HepG2 (cell line): ENCODE measurements around the gene TBX15. TPM values are rescaled to one million over a fixed set of nuclear protein-coding genes. Genes with fewer than 3 reads are reported as not detected.

ENCODE experiments used
- CBX5 ChIP-seq: sonication (generic); formaldehyde crosslinking; IDR thresholded peaks from 2 replicates; pipeline ENCODE4 v1.4.0; 2020; ENCODE audit warnings: missing genetic modification reagents, borderline replicate concordance
- DBP ChIP-seq: sonication (generic); formaldehyde crosslinking; IDR thresholded peaks from 2 replicates; pipeline ENCODE4 v1.4.0; 2020; ENCODE audit warnings: missing genetic modification reagents; ENCODE audit errors: not compliant biosample characterization
- GMEB1 ChIP-seq: sonication (generic); formaldehyde crosslinking; IDR thresholded peaks from 2 replicates; pipeline ENCODE4 v1.5.1; 2020; ENCODE audit warnings: missing genetic modification reagents, mild to moderate bottlenecking, borderline replicate concordance
- GTF3A ChIP-seq: sonication (generic); formaldehyde crosslinking; conservative IDR thresholded peaks from 2 replicates; pipeline ENCODE4 v1.4.0; 2020; ENCODE audit warnings: mild to moderate bottlenecking, missing genetic modification reagents
- MIXL1 ChIP-seq: IDR thresholded peaks from 2 replicates; pipeline ENCODE4 v1.6.1; 2016
- NCOA2 ChIP-seq: sonication (generic); formaldehyde crosslinking; IDR thresholded peaks from 2 replicates; pipeline ENCODE4 v1.8.0; 2022; ENCODE audit warnings: inconsistent platforms
- NFYB ChIP-seq: sonication (generic); formaldehyde crosslinking; IDR thresholded peaks from 2 replicates; pipeline ENCODE4 v1.4.0; 2020; ENCODE audit warnings: missing genetic modification reagents
- POLR2G ChIP-seq: fragments of 200-400 bp; formaldehyde crosslinking; IDR thresholded peaks from 2 replicates; pipeline ENCODE4 v1.6.1; 2018; ENCODE audit warnings: mild to moderate bottlenecking, low read depth, low read length, moderate library complexity
- RAD51 ChIP-seq: fragments of 450-650 bp; IDR thresholded peaks from 2 replicates; pipeline ENCODE4 v1.6.1; 2016; ENCODE audit warnings: borderline replicate concordance
- RFX3 ChIP-seq: IDR thresholded peaks from 2 replicates; pipeline ENCODE4 v1.6.1; 2016; ENCODE audit warnings: missing biosample characterization, missing genetic modification reagents
- SIN3A ChIP-seq: IDR thresholded peaks from 2 replicates; pipeline ENCODE4 v1.6.1; 2011; ENCODE audit warnings: low read depth, mild to moderate bottlenecking, control low read depth, low read length, borderline replicate concordance
- SRF ChIP-seq: IDR thresholded peaks from 2 replicates; pipeline ENCODE4 v1.6.1; 2011; ENCODE audit warnings: mild to moderate bottlenecking, low read depth, low read length, moderate library complexity
- TBL1XR1 ChIP-seq: fragments of 150-350 bp; IDR thresholded peaks from 2 replicates; pipeline ENCODE4 v1.6.1; 2014; ENCODE audit warnings: borderline replicate concordance, low read length; ENCODE audit not compliant: partially characterized antibody
- ZC3H4 ChIP-seq: sonication (generic); formaldehyde crosslinking; IDR thresholded peaks from 2 replicates; pipeline ENCODE4 v1.4.0; 2020; ENCODE audit warnings: missing genetic modification reagents, borderline replicate concordance
- ZFP41 ChIP-seq: sonication (generic); formaldehyde crosslinking; IDR thresholded peaks from 2 replicates; pipeline ENCODE4 v1.4.0; 2020; ENCODE audit warnings: mild to moderate bottlenecking, missing genetic modification reagents, borderline replicate concordance
- ZNF713 ChIP-seq: sonication (generic); formaldehyde crosslinking; IDR thresholded peaks from 2 replicates; pipeline ENCODE4 v1.4.0; 2020; ENCODE audit warnings: mild to moderate bottlenecking, missing genetic modification reagents
- ZSCAN9 ChIP-seq: IDR thresholded peaks from 2 replicates; pipeline ENCODE4 v1.6.1; 2016; ENCODE audit warnings: borderline replicate concordance
- polyA plus RNA-seq, 8 experiments: library from polyadenylated mRNA; depleted of rRNA in 3 of 8; stranded (reverse) in 7 of 8; unstranded in 1 of 8; fragments of >200 nt; fragmentation: Illumina TruSeq in 4 of 8; extraction: Trizol in 4 of 8; gene quantifications; 2 replicates each; pipeline versions ENCODE4 v1.2.1 to v1.2.3, GENCODE V29; 2011 to 2016; ENCODE audit warnings: low read depth in 4 of 8, missing spikeins in 1 of 8, mixed read lengths in 1 of 8; ENCODE audit not compliant: insufficient read depth in 1 of 8
- total RNA-seq, 5 experiments: library from RNA; depleted of rRNA; stranded (reverse); fragments of >200 nt; fragmentation: Illumina TruSeq; extraction: Trizol; gene quantifications; 2 replicates each; pipeline ENCODE4 v1.2.3, GENCODE V29; 2016; ENCODE audit warnings: low read depth in 1 of 5
- TF ChIP-seq, protein P1 (sequence below): sonication (generic); formaldehyde crosslinking; IDR thresholded peaks from 2 replicates; pipeline ENCODE4 v1.9.0; 2021; ENCODE audit warnings: missing genetic modification reagents, borderline replicate concordance
- TF ChIP-seq, protein P2 (sequence below): sonication (generic); formaldehyde crosslinking; IDR thresholded peaks from 2 replicates; pipeline ENCODE4 v1.5.0; 2020; ENCODE audit warnings: mild to moderate bottlenecking, missing genetic modification reagents

Gene TBX15
- total and polyA plus RNA-seq, 2 of the 13 experiments (the other 11 are each of a cell fraction or from before 2014, with no cell fraction given): 0.42 to 1.9 TPM

DNA sequence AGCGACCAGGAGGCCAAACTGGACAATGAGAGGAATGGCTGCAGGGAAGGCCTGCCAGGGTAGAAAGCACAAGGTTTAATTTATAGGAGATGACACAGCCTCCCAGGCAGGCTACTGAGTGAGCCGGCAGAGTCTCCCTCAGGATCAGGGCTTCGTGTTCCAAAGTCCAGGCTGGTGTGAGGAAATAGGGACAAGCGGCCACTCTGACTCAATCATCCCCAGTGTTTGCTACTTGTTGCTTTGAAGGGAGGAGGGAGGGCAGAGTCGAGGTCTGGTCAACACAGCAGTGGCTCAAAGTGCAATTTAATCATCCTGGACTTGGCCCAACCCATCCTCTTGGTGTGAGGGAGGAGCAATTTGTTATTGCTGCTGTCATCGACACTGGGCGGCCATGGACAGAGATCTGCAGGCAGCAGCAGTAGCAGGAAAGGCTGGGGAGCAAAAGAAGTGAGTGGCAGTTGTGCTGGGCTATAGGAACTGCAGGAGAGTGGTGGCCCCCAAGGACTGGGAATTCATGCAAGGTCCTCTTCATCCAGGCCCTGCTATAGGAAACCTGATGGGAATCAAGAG, 27.5 kb downstream of the TBX15 start (continued):
- TF ChIP-seq ZC3H4 (no peak), SIN3A (no peak), GTF3A (CRISPR knock-in tag) (no peak), NFYB (CRISPR knock-in tag) (peak; percentile 12; the same call in 1 of the 2 replicates), TBL1XR1 (peak; percentile 82), ZSCAN9 (CRISPR knock-in tag) (peak; percentile 89; the same call in 1 of the 2 replicates), GMEB1 (peak; percentile 68; the same call in 1 of the 2 replicates), NCOA2 (CRISPR knock-in tag) (peak; percentile 96), RFX3 (CRISPR knock-in tag) (peak; percentile 32; the same call in 1 of the 2 replicates), POLR2G (peak; percentile 75), RAD51 (no peak), ZNF713 (CRISPR knock-in tag) (0 out of 2 replicates have a peak, but pooled peaks have one; percentile 49), SRF (no peak), DBP (CRISPR knock-in tag) (no peak), ZFP41 (CRISPR knock-in tag) (peak; percentile 87; the same call in 1 of the 2 replicates), MIXL1 (peak; percentile 97), CBX5 (peak; percentile 98)
- TF ChIP-seq, protein P1, sequence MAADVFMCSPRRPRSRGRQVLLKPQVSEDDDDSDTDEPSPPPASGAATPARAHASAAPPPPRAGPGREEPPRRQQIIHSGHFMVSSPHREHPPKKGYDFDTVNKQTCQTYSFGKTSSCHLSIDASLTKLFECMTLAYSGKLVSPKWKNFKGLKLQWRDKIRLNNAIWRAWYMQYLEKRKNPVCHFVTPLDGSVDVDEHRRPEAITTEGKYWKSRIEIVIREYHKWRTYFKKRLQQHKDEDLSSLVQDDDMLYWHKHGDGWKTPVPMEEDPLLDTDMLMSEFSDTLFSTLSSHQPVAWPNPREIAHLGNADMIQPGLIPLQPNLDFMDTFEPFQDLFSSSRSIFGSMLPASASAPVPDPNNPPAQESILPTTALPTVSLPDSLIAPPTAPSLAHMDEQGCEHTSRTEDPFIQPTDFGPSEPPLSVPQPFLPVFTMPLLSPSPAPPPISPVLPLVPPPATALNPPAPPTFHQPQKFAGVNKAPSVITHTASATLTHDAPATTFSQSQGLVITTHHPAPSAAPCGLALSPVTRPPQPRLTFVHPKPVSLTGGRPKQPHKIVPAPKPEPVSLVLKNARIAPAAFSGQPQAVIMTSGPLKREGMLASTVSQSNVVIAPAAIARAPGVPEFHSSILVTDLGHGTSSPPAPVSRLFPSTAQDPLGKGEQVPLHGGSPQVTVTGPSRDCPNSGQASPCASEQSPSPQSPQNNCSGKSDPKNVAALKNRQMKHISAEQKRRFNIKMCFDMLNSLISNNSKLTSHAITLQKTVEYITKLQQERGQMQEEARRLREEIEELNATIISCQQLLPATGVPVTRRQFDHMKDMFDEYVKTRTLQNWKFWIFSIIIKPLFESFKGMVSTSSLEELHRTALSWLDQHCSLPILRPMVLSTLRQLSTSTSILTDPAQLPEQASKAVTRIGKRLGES (CRISPR knock-in tag): no peak
- TF ChIP-seq, protein P2, sequence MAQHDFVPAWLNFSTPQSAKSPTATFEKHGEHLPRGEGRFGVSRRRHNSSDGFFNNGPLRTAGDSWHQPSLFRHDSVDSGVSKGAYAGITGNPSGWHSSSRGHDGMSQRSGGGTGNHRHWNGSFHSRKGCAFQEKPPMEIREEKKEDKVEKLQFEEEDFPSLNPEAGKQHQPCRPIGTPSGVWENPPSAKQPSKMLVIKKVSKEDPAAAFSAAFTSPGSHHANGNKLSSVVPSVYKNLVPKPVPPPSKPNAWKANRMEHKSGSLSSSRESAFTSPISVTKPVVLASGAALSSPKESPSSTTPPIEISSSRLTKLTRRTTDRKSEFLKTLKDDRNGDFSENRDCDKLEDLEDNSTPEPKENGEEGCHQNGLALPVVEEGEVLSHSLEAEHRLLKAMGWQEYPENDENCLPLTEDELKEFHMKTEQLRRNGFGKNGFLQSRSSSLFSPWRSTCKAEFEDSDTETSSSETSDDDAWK (CRISPR knock-in tag): no peak
